AG04450 (cell line): Measurements from ENCODE around the gene TRAF4. TPM values are rescaled to one million over a fixed set of nuclear protein-coding genes. Genes with fewer than 3 reads are reported as not detected.

ENCODE experiments used
- CTCF ChIA-PET: fragments of 300-600, 350-600 bp; formaldehyde crosslinking; extraction: SDS; loops from one replicate; lab custom pipeline; 2022; ENCODE audit warnings: antibody characterized with exemption, inconsistent platforms; lab: Charles Lee
- POLR2A ChIA-PET: fragments of 350-600 bp; formaldehyde crosslinking; extraction: SDS; loops from one replicate; lab custom pipeline; 2021; ENCODE audit warnings: antibody characterized with exemption, inconsistent platforms; lab: Yijun Ruan, JAX
- DNase-seq: peaks from one replicate; pipeline ENCODE4 v3.0.0-alpha.2; 2011; ENCODE audit warnings: low read depth, low spot score
- H3K27ac ChIP-seq: one replicate; pipeline ENCODE4 v1.5.1; 2012; ENCODE audit warnings: low read depth, low read length, control low read depth
- H3K27me3 ChIP-seq: one replicate; pipeline ENCODE4 v1.6.0; 2012; ENCODE audit warnings: low read length; ENCODE audit not compliant: control insufficient read depth, insufficient read depth
- H3K4me3 ChIP-seq: 2 replicates; pipeline ENCODE4 v1.5.1; 2011; ENCODE audit warnings: mild to moderate bottlenecking, low read depth, low read length, control low read depth
- H3K9me3 ChIP-seq: 2 replicates; pipeline ENCODE4 v1.5.1; 2012; ENCODE audit warnings: low read length; ENCODE audit not compliant: control insufficient read depth, insufficient read depth
- CTCF ChIP-seq: IDR thresholded peaks from 2 replicates; pipeline ENCODE4 v1.5.1; 2011; ENCODE audit warnings: low read depth, low read length, control low read depth, inconsistent platforms
- polyA plus RNA-seq: library from polyadenylated mRNA; depleted of rRNA; stranded (reverse); fragments of >200 nt; gene quantifications from 2 replicates; pipeline ENCODE4 v1.2.3, GENCODE V29; 2011

The TRAF4 gene
- polyA plus RNA-seq, 1 experiment = 26.1 TPM

GRCh38 chr17:28705074-28705659 lies 38.6 kb upstream of the TRAF4 start:
- POLR2A ChIA-PET = interaction anchor here (1.0 kb wide), 1 partner anchor 10 kb away, joined by 3 read pairs; no protein-coding TSS in a partner anchor
- Histone ChIP-seq H3K27ac (peak overlapping the region; percentile 21), H3K27me3 (no peaks in the 10 kb centered on the region), H3K9me3 (no peaks in the 10 kb centered on the region; the same call in 1 of the 2 replicates), H3K4me3 (no peak overlapping the region)
- TF ChIP-seq CTCF = no peak
- CTCF ChIA-PET = no interaction called here
- no peak for DNase-seq

- ChIA-PET POLR2A (no interaction called here), CTCF (no interaction called here)
- Histone ChIP-seq H3K9me3 (no peaks in the 10 kb centered on the region; the same call in 1 of the 2 replicates), H3K27ac (no peak overlapping the region), H3K4me3 (no peak overlapping the region), H3K27me3 (no peaks in the 10 kb centered on the region)
- no peak for TF ChIP-seq CTCF
- no peak for DNase-seq
Measured at GRCh38 chr17:28705728-28706334, 38.0 kb upstream of the TRAF4 start.

DNA sequence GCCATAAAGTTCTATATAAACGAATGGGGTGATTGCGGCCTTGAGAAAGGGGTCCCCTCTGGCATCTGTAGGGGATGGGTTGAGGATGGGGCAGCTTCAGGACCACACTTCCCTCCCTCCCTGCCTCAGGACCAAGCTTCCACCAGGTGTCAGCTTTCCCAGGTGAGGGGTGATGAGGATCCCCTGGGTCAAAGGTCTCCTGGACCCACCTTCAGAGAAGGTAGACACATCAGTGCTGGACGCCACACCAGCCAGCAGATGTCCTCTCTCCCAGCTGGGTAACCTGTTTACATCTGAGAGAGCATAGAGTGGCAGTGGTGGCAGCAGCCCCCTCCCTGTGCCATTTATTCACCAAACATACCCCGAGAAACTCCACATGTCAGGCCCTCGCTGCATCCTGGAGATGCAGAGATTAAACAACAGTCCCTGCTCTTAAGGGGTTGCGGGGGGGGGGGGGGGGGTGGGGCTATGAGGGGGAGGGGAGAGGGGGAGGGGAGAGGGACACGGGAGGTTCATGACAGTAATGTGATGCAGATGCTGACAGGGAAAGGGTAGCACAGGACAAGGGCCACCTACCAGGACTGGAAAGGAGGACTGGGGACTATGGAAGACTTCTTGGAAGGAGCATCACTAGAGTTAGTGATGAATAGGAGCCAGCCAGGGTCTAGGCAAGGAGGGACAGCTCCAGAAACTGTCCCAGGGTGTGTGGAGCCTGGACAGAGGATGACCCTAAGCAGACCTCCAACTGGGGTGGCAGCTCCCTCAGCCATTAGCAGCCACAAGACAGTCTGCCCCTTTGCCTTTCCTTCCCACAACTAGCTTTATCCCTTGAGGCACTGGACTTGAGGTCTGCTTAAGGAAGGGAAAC lies 37.1 kb upstream of the TRAF4 start:
- Histone ChIP-seq H3K9me3 (no peaks in the 10 kb centered on the region), H3K27ac (no peak overlapping the region), H3K4me3 (no peak overlapping the region), H3K27me3 (no peaks in the 10 kb centered on the region)
- CTCF ChIA-PET = no interaction called here
- no peak for DNase-seq
- POLR2A ChIA-PET = no interaction called here
- TF ChIP-seq CTCF = no peak

DNA sequence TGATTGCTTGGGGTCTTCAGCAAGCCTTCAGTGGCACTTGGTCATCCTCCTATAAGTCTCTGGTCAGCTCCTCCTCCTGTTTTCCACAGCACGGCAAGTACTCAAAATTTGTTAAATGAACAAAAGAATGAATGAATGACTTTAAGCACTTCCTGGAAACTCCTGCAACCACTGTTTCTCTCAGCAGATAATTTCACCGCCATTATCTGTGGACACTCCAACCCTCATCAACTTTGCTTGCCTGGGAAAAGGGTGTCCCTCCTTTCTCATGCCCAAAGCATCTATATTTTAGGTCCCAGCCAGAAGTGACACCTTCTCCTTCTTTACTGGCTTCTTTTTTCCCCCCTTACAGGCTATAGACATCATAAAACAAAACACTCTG lies 36.5 kb upstream of the TRAF4 start:
- POLR2A ChIA-PET = no interaction called here
- no peak for DNase-seq
- Histone ChIP-seq H3K27ac (no peak overlapping the region), H3K9me3 (no peaks in the 10 kb centered on the region), H3K27me3 (no peaks in the 10 kb centered on the region), H3K4me3 (no peak overlapping the region)
- TF ChIP-seq CTCF = no peak
- CTCF ChIA-PET = no interaction called here
